GM19372 (cell line): Measurements from ENCODE around the gene NOG.

ENCODE experiments used
- ATAC-seq: cut with Tn5 transposase; IDR thresholded peaks from one replicate; pipeline ENCODE4 v1.9.1; 2021; ENCODE audit warnings: mild to moderate bottlenecking, low read depth, moderate library complexity; ENCODE audit not compliant: unreplicated experiment

The NOG gene

DNA sequence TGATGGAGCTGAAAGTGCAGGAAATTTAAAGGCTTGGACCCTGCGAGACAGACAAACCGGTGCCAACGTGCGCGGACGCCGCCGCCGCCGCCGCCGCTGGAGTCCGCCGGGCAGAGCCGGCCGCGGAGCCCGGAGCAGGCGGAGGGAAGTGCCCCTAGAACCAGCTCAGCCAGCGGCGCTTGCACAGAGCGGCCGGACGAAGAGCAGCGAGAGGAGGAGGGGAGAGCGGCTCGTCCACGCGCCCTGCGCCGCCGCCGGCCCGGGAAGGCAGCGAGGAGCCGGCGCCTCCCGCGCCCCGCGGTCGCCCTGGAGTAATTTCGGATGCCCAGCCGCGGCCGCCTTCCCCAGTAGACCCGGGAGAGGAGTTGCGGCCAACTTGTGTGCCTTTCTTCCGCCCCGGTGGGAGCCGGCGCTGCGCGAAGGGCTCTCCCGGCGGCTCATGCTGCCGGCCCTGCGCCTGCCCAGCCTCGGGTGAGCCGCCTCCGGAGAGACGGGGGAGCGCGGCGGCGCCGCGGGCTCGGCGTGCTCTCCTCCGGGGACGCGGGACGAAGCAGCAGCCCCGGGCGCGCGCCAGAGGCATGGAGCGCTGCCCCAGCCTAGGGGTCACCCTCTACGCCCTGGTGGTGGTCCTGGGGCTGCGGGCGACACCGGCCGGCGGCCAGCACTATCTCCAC, at the start of gene NOG:
Gene NOG (plus strand): TSS at position 54 of the 674 bp plus-strand sequence. CDS start 525 bp downstream, at position 579.
- peak; percentile 60 for ATAC-seq

DNA sequence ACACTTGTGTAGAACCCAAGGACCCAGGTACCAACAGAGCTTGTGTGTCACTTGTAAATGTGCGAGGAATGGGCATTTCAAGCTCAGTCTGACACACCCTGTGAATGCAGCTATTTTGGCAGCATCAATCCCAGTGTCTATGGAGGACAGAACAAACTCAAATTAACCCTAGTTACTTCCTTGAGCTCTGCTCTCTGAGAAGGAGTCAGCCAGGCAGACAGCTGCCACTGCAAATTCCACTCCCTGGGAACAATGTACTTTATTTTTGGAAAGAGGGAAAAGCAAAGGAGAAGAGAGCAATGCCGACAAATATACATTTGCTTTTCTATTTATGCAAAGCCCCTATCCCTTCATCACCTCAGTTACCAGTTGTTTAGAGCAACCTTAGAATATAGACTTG, 48.4 kb upstream of the NOG start:
- ATAC-seq = no peak

DNA sequence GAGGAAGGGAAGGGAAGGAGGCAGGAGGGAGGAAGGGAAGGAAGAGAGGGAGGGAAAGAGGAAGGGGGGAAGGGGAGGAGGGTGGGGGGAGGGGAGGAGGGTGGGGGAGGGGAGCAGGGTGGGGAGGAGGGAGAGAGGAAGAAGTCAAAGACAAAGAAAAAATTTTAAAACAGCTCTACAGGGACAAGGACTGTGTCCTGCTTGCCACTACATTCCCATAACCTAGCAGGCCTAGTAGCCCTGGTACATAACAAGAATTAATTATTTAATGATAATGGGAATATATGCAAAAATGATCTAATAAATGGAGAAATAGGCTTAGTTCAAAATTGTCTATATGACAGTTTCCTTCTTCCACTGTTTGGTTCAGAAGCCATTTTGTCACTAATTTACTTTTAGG, 47.6 kb upstream of the NOG start:
- no peak for ATAC-seq

DNA sequence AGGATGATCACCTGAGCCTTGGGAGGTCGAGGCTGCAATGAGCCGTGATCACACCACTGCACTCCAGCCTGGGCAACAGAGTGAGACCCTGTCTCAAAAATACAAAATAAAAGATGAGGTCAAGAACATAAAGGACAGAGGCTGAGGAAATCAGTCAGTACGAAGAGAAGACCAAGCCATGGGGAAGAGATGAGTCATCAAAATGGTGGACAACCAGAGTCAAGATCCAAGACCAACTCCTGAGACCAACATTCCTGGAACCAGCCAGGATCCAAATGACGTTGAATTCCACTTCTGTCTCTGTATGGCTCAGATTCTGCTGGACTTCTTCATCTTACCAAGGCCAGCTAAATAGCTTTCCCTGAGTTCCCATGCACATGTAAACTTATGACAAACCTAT, 44.8 kb upstream of the NOG start:
- ATAC-seq = no peak

DNA sequence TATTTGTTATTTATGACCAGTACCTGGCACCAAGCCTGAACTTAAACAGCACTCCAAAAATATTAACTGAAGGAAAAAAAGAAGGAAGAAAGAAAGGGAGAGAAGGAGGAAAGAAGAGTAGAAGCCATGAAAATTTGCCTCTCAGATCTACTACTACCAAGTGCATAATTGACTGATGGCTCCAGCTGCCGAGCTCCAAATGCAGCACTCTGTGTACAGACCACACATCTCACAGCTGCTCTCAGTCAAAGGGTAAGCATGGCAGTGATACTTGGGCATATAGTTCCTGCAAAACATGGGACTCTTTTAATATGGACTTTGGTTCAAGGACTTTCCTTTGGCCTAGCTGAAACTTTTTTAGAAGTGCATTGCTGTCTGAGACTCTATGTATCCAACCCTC, 44.0 kb upstream of the NOG start:
- no peak for ATAC-seq

DNA sequence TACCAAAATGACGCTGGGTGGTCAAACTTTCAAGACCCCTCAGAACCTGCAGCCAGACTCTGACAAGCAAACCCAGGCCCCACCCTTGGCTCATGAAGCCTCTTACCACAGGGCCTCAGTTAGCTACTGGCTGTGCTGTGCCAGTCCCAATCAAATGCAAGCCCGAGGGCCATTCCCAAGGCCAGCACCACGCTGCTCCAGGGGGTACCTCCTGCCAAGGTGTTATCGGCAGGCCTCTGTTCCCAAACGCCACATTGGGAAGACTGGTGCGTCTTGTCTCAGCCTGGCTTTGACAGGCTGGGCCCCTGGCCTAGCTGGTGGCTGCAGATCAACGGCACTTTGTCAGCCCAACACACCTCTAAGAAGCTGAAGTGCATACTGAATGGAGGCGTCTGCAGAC, 35.8 kb upstream of the NOG start:
- ATAC-seq = no peak

DNA sequence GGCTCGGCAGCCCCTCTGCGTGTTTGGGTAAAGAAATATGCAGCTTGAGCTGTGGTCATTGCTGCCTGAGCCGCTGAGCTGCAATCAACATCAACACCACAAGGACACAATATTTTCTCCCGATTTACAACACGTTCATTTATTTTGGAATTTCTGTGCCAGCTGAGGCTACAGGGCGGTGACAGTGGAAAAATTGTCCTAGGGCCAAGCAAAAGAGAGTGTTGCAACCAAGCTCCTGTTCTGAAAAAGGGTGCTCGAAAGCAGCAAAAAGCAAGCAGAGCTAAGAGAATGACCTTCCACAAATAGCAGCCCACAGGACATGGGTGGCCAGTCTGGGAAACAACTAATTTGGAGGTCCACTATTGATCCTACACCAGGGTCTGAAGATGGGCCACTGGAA, 35.4 kb upstream of the NOG start:
- no peak for ATAC-seq

DNA sequence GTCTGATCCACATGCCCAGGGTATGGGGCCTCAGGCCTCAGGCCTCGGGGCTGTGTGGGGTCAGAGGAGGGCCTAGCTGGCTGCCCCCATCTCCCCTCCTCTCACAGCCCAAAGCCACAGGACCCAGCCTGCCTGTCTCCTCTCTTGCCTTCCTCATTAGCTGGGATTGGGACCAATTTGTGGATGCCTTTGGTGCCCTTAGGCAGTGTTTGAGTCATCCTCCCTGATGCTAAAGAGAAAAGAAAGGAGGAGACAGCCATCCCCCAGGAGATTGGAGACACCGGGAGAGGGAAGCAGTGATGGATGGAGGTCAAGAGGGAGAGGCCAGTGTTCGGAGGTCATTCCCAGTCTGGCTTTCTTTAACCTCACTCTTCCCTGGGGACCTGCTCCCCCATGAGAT, 23.3 kb upstream of the NOG start:
- ATAC-seq = no peak

DNA sequence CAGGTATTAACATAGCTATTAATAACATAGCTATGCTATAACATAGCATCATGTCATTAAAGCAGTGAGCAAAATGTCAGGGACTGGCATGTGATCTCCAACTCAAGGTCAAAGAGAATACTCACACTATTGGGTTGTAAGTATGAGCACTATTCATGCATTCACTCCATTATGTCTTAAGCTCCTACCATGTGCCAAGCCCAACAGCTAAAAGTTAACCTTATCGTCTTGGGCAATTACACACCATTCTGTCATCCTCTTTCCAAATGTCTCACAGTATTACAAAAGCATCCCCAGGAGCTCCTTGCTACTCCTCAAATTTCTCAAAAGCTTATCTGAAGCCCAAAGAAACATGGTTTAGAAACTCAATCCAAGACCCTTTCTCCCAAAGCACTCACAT, 22.0 kb upstream of the NOG start:
- no peak for ATAC-seq

DNA sequence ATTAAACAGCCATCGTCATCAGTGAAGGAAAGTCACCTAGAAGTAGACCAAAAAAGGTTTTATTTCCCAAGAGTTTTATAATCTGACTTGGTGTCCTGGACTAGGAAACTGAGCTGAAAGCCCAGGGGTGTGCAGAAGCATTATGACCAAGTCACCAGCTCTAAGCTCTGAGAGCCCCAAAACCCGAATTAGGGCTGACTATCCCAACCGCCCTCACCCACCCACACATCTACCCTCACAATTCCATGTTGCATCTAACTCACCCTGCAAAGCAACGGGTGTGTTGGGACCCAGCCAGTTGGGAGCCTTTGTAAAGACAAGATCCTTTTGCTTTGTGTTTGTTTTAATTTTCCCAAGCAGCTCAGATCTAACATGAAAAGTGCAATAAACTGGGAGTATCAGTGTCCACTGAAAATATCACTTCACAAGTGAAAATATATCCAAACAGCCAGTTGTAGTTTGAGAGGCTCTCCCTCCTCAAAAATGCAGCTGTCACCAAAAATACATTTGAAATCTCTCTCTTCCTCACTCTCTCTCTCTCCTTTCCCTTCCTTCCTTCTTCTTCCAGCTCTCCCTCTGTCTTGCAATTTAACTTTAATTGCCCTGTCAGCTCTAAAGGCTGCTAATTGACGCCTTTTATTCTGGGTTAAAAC, 16.2 kb upstream of the NOG start:
- no peak for ATAC-seq

DNA sequence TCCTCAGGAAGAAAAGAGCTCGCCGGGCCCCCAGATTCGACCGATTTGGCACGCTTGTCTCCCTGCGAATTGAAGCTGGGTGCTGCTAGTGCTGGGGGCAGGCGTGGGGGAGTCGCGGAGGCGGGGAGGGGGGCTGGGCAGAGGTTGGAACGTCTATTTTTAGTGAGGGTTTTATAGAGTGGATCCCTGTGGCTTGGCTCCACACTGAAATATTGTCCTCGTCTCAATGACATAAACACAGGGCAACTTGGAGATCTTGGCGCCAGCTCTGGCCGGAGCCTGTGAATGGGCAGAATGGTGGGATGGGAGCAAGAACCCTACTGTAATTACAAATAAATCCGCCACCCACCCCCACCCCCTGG, 15.7 kb upstream of the NOG start:
- no peak for ATAC-seq

DNA sequence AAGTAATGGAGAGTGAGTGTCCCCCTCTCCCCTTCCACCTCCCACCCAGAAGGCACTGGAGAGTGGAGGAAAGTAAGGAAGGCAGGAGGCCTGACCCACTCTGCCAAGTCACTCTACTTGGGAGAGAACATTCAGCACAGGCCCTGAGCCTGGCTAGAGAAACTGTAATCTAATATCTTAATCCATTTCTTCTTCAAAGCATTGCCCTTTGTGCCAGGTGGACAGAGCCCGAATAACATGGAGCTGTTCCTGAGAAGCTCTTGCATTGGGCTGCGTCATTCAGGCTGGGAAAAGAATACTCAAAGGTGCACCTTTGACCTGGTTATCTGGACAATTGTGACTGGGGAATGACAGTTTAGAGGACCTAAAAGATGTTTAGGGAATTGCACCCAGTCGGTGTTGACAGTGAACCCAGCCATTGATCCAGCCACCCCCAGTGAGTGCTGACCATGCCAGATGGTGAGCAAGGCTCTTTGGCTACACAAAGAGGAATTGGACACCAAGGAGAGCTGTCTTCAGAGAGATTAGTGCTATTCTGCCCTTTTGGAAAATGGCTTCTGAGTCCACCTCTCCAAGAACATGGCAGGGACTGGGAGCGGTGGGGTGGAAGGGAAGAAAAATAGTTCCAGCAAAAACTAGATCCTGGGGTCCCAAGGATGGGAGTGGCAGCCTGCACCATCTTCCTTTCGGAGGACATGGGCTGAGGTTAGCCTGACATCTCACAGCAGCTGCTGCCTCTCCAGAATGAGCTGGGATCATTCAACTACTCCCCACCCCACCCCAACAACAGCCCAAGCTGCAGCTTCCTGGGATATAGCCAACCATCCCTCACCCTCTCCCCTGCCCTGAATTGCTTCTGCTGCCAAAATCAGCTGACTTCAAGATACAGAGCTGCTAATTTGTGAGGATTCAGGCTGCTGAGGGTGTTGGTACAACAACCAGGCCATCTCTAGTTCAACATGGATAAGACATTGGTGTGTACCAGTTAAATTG, 11.6 kb upstream of the NOG start:
- ATAC-seq = no peak

DNA sequence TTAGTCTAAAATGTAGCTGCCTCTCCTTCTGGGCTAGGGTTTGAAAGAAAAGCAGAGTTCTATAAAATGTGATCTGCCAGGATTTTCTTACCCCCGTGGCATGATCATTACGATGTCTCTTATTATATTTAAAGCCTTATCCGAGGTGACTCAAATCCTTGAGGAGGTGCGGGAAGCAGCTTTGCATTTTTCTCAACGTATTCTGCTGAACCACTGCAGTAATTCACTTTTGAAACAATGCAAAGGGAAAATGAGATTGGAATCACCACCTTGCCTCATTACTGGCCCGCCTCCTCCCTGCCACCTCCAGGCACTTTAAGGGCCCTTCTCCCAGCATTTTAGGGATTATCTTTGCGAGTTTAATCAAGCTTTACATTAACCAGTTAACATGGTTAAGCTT, 9.7 kb upstream of the NOG start:
- no peak for ATAC-seq

DNA sequence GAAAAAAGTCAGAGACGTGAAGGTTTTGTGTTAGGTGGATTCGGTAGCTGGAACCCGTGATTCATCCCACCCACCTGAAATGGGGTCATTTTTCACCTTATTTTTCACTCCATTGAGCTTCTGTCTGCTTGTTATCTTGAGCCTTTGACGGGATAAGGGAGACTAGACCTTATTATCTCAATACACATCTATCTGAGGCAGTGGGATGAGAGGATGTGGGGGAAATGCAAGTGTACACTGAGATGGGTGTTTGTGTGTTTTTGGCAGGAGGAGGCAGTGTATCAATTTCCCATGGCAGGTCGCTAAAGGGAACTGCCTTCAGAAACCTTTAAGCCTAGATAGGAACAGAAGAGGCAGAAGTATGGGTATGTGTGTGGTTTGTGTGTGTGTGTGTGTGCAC, 6.2 kb upstream of the NOG start:
- no peak for ATAC-seq

DNA sequence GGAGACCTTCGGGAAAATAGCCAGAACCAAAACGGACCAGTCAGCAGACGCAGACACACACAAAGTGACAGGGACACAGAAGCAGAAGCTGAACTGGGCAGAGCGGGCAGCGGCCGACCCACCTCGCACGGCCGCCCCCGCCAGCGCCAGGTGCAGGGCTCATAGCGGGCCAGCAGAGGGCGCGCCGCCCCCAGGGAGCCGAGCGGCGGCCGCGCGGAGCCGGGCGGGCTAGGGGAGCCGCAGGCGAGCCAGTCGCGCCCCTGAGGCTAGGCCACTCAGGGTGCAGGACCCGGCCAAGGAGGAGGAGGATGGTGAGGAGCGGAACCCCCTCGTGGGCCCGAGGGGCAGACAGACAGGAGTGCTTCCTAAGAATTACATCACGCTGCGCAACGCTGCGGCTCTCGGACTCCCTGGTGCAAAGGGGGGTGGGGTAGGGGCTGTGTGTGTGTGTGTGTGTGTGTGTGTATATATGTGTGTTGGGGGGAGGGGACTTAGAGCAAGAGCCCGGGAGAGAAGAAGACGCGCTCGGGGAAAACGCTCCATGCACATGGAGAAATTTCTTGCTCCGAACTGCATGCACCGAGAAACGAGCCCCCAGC, 913 bp upstream of the NOG start:
- peak; percentile 50 for ATAC-seq

DNA sequence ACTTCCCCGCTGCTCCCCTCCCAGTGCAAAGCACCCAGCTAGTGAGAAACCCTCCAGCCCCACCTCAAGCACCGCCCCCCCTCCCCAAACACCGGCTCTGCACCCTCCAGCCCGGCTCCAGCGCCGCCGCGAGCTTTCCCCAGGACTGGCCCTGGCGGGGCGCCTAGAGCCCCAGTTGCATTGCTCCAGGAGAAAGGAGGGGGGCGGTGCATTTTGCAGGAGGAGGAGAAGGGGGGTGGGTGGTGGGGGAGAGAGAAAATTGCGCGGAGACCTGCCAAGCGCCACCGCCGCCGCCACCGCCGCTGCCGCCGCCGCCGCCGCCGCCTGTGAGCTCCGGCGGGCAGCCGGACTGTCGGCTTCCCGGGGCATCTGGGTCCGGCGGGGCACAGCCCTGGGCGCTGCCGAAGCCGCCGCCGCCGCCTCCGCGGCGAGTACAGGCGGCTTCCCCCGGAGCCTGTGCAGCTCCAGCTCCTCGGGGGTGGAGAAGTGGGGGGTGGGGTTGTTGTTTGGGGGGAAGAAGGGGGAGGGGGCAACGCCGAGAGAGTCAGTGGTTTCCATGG, 333 bp upstream of the NOG start:
- ATAC-seq = no peak

DNA sequence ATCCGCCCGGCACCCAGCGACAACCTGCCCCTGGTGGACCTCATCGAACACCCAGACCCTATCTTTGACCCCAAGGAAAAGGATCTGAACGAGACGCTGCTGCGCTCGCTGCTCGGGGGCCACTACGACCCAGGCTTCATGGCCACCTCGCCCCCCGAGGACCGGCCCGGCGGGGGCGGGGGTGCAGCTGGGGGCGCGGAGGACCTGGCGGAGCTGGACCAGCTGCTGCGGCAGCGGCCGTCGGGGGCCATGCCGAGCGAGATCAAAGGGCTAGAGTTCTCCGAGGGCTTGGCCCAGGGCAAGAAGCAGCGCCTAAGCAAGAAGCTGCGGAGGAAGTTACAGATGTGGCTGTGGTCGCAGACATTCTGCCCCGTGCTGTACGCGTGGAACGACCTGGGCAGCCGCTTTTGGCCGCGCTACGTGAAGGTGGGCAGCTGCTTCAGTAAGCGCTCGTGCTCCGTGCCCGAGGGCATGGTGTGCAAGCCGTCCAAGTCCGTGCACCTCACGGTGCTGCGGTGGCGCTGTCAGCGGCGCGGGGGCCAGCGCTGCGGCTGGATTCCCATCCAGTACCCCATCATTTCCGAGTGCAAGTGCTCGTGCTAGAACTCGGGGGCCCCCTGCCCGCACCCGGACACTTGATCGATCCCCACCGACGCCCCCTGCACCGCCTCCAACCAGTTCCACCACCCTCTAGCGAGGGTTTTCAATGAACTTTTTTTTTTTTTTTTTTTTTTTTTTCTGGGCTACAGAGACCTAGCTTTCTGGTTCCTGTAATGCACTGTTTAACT, 1.0 kb downstream of the NOG start:
- ATAC-seq = peak; percentile 16

DNA sequence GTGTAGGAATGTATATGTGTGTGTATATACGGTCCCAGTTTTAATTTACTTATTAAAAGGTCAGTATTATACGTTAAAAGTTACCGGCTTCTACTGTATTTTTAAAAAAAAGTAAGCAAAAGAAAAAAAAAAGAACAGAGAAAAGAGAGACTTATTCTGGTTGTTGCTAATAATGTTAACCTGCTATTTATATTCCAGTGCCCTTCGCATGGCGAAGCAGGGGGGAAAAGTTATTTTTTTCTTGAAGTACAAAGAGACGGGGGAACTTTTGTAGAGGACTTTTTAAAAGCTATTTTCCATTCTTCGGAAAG, 1.6 kb downstream of the NOG start:
- ATAC-seq = no peak

DNA sequence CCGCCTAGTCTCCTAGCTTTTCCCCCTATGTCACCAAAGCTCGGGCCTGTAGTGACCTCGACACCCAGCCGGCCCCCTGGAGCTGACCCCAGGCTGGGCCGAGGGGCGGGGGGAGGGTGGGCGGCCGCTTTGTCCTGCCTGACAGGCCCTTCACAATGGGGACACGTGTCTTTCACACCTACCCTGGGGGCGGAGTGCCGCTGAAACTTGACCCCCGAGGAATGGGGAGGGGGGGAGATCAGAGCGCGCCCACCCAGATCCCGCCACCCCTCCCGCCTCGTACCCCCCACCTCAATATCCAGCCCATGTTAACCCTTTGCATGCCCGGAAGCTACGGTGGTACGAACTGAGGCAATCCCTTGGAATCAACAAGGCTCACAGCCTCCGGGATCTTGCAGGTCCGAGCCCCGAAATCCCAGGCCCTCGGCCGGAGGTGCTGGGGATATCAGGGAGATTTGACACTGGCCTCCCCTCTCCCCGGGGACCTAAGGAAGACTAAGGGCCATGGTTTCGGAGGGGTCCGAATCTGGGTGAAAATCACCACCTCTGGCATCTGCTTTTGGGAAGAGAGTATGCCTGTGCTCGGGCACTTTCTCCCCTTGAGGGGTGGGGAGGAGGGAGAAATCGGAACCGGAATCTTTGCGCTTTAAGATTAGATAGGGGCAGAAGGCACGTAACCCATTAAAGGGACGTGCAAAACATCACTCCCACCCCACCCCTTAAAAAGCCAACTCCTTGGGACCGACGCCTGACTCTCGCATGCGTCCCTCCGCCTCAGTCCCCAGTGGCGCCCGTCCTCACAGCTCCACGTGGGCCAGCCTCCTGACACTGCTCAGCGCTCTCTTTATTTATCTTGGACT, 2.6 kb downstream of the NOG start:
- no peak for ATAC-seq
